HepG2 (cell line): ENCODE data around the gene ZDHHC14. TPM values are rescaled to one million over a fixed set of nuclear protein-coding genes. Genes with fewer than 3 reads are reported as not detected.

Experiments used
- ATF2 ChIP-seq: sonication (generic); formaldehyde crosslinking; IDR thresholded peaks from 2 replicates; pipeline ENCODE4 v1.4.0; 2020; ENCODE audit warnings: missing genetic modification reagents
- ATRX ChIP-seq: sonication (generic); formaldehyde crosslinking; IDR thresholded peaks from 2 replicates; pipeline ENCODE4 v1.4.0; 2020; ENCODE audit warnings: missing genetic modification reagents, borderline replicate concordance
- BCLAF1 ChIP-seq: fragments of 450-650 bp; IDR thresholded peaks from 2 replicates; pipeline ENCODE4 v1.6.1; 2017; ENCODE audit warnings: mild to moderate bottlenecking
- CBX5 ChIP-seq: sonication (generic); formaldehyde crosslinking; IDR thresholded peaks from 2 replicates; pipeline ENCODE4 v1.4.0; 2020; ENCODE audit warnings: missing genetic modification reagents, borderline replicate concordance
- FOXP1 ChIP-seq, 2 experiments: fragments of 450-650 bp in 1 of 2; IDR thresholded peaks; 2 replicates each; pipeline ENCODE4 v1.6.1; 2017 to 2018; ENCODE audit warnings: antibody characterized with exemption in 1 of 2
- FOXP4 ChIP-seq: sonication (generic); formaldehyde crosslinking; IDR thresholded peaks from 2 replicates; pipeline ENCODE4 v1.4.0; 2020; ENCODE audit warnings: missing genetic modification reagents
- MXI1 ChIP-seq: IDR thresholded peaks from 3 replicates; pipeline ENCODE4 v1.6.1; 2012; ENCODE audit warnings: low read depth, low read length, inconsistent platforms, borderline replicate concordance
- NR0B2 ChIP-seq: sonication (generic); formaldehyde crosslinking; IDR thresholded peaks from 2 replicates; pipeline ENCODE4 v1.4.0; 2020; ENCODE audit warnings: mild to moderate bottlenecking, missing genetic modification reagents
- PAWR ChIP-seq: sonication (generic); formaldehyde crosslinking; IDR thresholded peaks from 2 replicates; pipeline ENCODE4 v1.4.0; 2020; ENCODE audit warnings: missing genetic modification reagents, mild to moderate bottlenecking, borderline replicate concordance
- PCBP2 ChIP-seq: fragments of 200-400 bp; formaldehyde crosslinking; optimal IDR thresholded peaks from 2 replicates; pipeline ENCODE3; 2018; ENCODE audit warnings: low read length, low read depth; ENCODE audit not compliant: poor library complexity, severe bottlenecking
- PHF8 ChIP-seq: sonication (generic); formaldehyde crosslinking; IDR thresholded peaks from 2 replicates; pipeline ENCODE4 v1.5.0; 2020; ENCODE audit warnings: missing genetic modification reagents
- RFX3 ChIP-seq: IDR thresholded peaks from 2 replicates; pipeline ENCODE4 v1.6.1; 2016; ENCODE audit warnings: missing biosample characterization, missing genetic modification reagents
- TCF12 ChIP-seq, 2 experiments: fragments of 450-650 bp in 1 of 2; sonication (generic) in 1 of 2; formaldehyde crosslinking in 1 of 2; IDR thresholded peaks; 2 replicates each; pipeline versions ENCODE4 v1.6.1 to v1.8.0; 2017 to 2022; ENCODE audit warnings: antibody characterized with exemption in 1 of 2, mild to moderate bottlenecking in 1 of 2, missing genetic modification reagents in 1 of 2, moderate library complexity in 1 of 2
- WIZ ChIP-seq: sonication (generic); formaldehyde crosslinking; IDR thresholded peaks from 2 replicates; pipeline ENCODE4 v1.5.1; 2020; ENCODE audit warnings: mild to moderate bottlenecking, missing genetic modification reagents
- ZNF256 ChIP-seq: sonication (generic); formaldehyde crosslinking; conservative IDR thresholded peaks from 2 replicates; pipeline ENCODE4 v1.4.0; 2020; ENCODE audit warnings: missing genetic modification reagents
- ZNF446 ChIP-seq: sonication (generic); formaldehyde crosslinking; IDR thresholded peaks from 2 replicates; pipeline ENCODE4 v1.5.0; 2020; ENCODE audit warnings: mild to moderate bottlenecking, missing genetic modification reagents
- ZNF510 ChIP-seq: sonication (generic); formaldehyde crosslinking; IDR thresholded peaks from 2 replicates; pipeline ENCODE4 v1.4.0; 2020; ENCODE audit warnings: low read depth, mild to moderate bottlenecking, missing genetic modification reagents
- ZNF558 ChIP-seq: sonication (generic); formaldehyde crosslinking; IDR thresholded peaks from 2 replicates; pipeline ENCODE4 v1.9.0; 2022; ENCODE audit warnings: mild to moderate bottlenecking, missing genetic modification reagents, borderline replicate concordance
- ZNF567 ChIP-seq: sonication (generic); formaldehyde crosslinking; IDR thresholded peaks from 2 replicates; pipeline ENCODE4 v1.8.1; 2023; ENCODE audit warnings: mild to moderate bottlenecking, missing genetic modification reagents, borderline replicate concordance
- ZNF605 ChIP-seq: sonication (generic); formaldehyde crosslinking; IDR thresholded peaks from 2 replicates; pipeline ENCODE4 v1.8.0; 2022; ENCODE audit warnings: mild to moderate bottlenecking, missing genetic modification reagents
- ZNF619 ChIP-seq: sonication (generic); formaldehyde crosslinking; IDR thresholded peaks from 2 replicates; pipeline ENCODE4 v1.4.0; 2020; ENCODE audit warnings: mild to moderate bottlenecking, missing genetic modification reagents
- ZNF740 ChIP-seq: sonication (generic); formaldehyde crosslinking; IDR thresholded peaks from 2 replicates; pipeline ENCODE4 v1.4.0; 2020; ENCODE audit warnings: missing genetic modification reagents
- ZNF83 ChIP-seq: sonication (generic); formaldehyde crosslinking; IDR thresholded peaks from 2 replicates; pipeline ENCODE4 v1.4.0; 2020; ENCODE audit warnings: missing genetic modification reagents, mild to moderate bottlenecking, borderline replicate concordance
- ZSCAN30 ChIP-seq: sonication (generic); formaldehyde crosslinking; IDR thresholded peaks from 2 replicates; pipeline ENCODE4 v1.5.0; 2020; ENCODE audit warnings: mild to moderate bottlenecking, missing genetic modification reagents
- polyA plus RNA-seq, 8 experiments: library from polyadenylated mRNA; depleted of rRNA in 3 of 8; stranded (reverse) in 7 of 8; unstranded in 1 of 8; fragments of >200 nt; fragmentation: Illumina TruSeq in 4 of 8; extraction: Trizol in 4 of 8; gene quantifications; 2 replicates each; pipeline versions ENCODE4 v1.2.1 to v1.2.3, GENCODE V29; 2011 to 2016; ENCODE audit warnings: low read depth in 4 of 8, missing spikeins in 1 of 8, mixed read lengths in 1 of 8; ENCODE audit not compliant: insufficient read depth in 1 of 8
- total RNA-seq, 5 experiments: library from RNA; depleted of rRNA; stranded (reverse); fragments of >200 nt; fragmentation: Illumina TruSeq; extraction: Trizol; gene quantifications; 2 replicates each; pipeline ENCODE4 v1.2.3, GENCODE V29; 2016; ENCODE audit warnings: low read depth in 1 of 5

The ZDHHC14 gene
- total and polyA plus RNA-seq, 2 of the 13 experiments (the other 11 are each of a cell fraction or from before 2014, with no cell fraction given) = 3.7 to 9.5 TPM

GRCh38 chr6:157586476-157587126 is 205.6 kb downstream of the ZDHHC14 start (continued):
- no peak for TF ChIP-seq BCLAF1
- no peak for TF ChIP-seq ZNF83
- TF ChIP-seq ATRX (CRISPR knock-in tag) = no peak
- no peak for TF ChIP-seq ZNF558 (CRISPR knock-in tag)
- no peak for TF ChIP-seq PHF8 (CRISPR knock-in tag)
- TF ChIP-seq ZSCAN30 = no peak
- no peak for TF ChIP-seq ZNF510 (CRISPR knock-in tag)
- TF ChIP-seq RFX3 (CRISPR knock-in tag) = no peak
- no peak for TF ChIP-seq PAWR
- TF ChIP-seq ZNF567 (CRISPR knock-in tag) = no peak
- peak; percentile 55; the same call in 1 of the 2 replicates for TF ChIP-seq ATF2 (CRISPR knock-in tag)
- no peak for TF ChIP-seq PCBP2
- no peak for TF ChIP-seq WIZ (CRISPR knock-in tag)
- no peak for TF ChIP-seq MXI1
- TF ChIP-seq ZNF446 (CRISPR knock-in tag) = no peak
- no peak for TF ChIP-seq ZNF605 (CRISPR knock-in tag)
- TF ChIP-seq ZNF256 = no peak
- no peak for TF ChIP-seq TCF12 (IDR thresholded peaks at IDR 0.05)
- no peak for TF ChIP-seq TCF12 (CRISPR knock-in tag; IDR thresholded peaks at IDR 0.05)
- no peak for TF ChIP-seq ZNF619 (CRISPR knock-in tag)
- no peak for TF ChIP-seq FOXP1 (IDR thresholded peaks at IDR 0.05)
- TF ChIP-seq FOXP1 (CRISPR knock-in tag; IDR thresholded peaks at IDR 0.05) = peak; percentile 64; the same call in 1 of the 2 replicates
- TF ChIP-seq ZNF740 (CRISPR knock-in tag) = no peak
- no peak for TF ChIP-seq NR0B2 (CRISPR knock-in tag)
- no peak for TF ChIP-seq FOXP4 (CRISPR knock-in tag)
- TF ChIP-seq CBX5 (CRISPR knock-in tag) = no peak
